ENCODE data around the gene IL10RB.
"Not testable (repeated sequence)": the region's sequence is repeated elsewhere in the genome, so short reads cannot be mapped to it uniquely, and the experiment has no call there.

IL10RB gene

DNA sequence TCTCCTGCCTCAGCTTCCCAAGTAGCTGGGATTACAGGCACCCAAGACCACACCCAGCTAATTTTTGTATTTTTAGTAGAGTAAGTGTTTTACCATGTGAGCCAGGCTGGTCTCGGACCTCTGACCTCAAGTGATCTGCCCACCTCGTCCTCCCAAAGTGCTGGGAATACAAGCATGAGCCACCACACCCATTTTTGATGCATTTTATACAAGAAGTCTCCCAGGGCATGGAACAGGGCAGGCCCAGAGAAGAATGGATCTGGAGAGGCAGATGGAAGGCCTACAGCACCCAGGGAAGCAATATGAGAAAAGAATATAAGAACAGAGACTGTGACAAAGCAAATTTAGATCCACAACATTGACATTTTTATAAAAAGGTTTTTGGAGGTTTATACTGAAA, 39.8 kb downstream of the IL10RB start:
- no peak for DNase-seq

DNA sequence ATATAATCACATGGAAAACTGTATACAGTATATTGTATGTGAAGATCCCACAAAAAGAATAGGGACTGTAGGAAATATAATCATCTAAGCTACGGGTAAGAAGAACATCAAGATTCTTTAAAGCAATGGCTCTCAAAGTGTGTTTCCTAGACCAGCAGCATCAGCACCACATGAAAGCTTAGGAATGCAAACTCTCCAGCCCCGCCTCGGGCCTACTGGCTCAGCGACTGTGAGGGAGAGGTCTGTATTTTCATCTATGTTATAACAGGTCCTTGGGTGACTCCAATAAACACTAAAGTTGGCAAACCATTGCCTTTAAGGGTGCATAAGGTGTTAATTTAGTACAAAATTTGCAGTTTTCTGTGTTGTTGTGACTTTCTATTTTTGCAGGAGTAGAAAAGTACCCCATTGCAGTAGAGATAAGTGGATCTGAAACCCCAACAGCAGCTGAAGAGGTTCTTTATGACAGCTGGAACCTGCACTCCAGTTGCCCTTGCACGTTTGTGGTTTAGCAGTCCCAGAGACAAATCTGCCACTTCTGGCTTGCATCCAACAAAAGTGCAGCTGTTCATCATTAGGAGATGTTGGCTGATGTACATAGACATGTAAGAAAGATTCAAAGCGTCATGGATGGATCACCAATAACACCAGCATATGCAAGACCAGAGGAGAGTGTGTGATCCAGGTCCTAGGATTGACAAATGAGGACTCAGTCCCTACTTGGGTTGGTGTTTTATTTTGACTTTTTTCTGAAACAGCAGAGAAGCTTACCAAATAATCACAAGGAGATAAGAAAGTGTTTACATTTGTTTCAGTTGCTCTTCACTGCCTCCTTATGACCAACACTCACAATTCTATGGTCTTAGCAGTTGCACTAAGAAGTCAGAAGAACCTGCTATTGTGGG, 42.7 kb downstream of the IL10RB start:
- DNase-seq, result peak; percentile 70

DNA sequence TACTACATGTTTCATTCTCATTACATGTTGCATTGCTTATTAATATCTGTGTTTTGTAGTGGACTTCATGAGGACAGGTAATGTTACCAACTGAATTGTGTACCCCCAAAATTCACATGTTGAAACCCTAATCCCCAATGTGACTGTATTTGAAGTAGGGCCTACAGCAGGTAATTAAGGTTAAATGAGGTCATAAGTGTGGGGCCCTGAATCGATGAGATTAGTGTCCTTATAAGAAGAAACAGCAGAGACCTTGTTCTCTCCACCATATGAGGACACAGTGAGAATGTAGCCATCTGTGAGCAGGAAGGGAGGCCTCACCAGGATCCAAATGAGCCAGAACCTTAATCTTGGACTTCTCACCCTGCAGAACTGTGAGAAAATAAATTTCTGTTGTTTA, 43.6 kb downstream of the IL10RB start:
- DNase-seq, result no peak

DNA sequence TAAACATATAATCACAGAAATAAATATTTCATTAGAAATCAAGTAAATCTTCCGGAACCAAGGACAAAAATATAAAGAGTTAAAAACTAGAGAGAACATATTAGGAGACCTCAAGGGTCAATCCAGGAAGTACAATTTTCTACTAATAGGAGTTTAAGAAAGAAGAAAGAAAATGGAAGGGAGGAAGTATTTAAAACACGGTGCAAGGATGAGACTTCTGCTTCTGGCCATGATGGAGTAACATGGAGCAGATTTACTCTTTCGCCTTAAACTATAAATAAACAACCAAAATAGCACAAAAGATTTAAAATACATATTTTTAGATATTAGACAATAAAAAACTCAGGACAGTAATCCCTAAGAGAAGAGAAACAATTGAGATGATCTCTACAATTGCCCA, 46.0 kb downstream of the IL10RB start:
- DNase-seq, result no peak

DNA sequence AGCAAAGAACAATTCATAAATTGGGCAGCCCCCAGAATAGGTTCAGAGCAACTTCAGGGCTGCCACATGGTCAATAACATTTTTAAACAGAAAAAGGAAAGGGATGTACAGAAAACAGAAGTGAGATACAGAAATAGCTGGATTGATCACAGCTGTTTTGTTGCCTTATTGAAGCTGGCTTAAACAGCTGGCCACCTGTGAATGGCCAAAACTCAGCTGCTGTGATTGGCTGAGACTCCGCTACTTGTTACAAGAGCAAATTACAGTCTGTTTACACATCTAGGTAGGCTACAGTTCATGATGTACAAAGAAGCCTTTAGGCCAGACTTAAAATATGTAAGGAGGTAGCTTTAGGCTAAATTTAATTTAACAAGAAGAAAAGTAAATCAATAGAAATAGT, 47.0 kb downstream of the IL10RB start:
- no peak for DNase-seq

DNA sequence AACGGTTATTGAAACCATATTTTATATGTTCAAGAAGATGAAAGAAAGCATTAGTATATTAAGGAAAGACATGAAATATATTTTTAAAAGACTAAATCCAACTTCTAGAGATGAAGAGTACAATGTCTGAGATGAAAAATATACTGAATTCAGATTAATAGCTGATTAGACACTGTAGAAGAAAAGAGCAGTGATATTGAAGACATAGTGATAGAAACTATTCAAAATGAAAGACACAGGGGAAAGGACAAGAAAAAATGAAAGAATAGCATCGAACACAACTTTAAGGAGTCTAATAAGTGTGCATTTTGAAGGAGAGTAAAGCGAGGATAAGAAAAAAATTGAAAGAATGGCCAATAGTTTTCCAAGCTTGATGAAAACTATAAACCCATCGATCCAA, 47.4 kb downstream of the IL10RB start:
- no peak for DNase-seq

DNA sequence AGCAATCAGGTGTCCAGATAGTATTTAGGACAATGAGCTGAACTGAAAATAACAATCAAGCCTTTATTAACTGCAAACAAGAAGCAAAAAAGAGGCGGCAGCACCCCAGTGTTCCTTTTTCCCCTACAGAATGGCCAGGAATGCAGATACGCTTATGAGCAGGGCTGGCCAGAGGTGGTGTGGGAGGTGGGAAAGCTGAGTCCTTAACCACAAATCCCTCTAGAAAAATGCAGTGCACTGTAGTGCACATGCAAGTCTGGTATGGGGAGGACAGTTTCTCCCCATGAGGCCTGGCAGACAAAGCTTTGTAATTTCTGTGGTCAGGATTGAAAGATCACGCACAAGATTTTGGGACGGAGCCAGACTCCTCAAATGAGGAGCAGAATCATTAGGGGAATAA, 47.9 kb downstream of the IL10RB start:
- DNase-seq, result no peak

DNA sequence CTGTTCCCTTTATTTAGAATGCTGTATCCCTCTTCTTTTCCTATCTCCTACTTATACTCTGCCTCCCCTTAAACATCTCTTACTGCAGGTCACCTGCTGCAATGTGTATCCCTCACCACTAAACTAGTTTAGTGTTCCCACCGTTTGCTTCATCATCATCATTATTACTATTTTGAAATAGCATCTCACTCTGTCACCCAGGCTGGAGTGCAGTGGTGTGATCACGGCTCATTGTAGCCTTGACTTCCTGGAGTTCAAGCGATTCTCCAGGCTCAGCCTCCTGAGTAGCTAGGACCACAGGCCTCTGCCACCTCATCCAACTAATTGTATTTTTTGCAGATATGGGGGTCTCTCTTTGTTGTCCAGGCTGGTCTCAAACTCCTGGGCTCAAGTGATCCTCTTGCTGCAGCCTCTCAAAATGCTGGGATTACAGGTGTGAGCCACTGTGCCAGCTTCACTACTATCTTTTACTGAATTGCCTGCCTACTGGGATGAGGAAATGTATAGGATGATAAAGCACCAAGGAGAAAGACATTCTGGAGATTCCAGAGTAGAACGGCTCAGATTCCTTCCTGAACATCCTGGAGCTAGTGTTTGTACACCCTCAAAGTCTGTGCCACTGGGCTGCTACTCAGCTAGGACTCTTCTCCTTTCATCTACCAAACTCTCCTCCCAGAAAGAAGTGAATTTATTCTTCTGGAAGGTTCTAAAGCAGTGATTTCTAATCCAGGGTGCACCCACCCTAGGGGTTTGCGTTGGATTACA, 50.0 kb downstream of the IL10RB start:
- no peak for DNase-seq

DNA sequence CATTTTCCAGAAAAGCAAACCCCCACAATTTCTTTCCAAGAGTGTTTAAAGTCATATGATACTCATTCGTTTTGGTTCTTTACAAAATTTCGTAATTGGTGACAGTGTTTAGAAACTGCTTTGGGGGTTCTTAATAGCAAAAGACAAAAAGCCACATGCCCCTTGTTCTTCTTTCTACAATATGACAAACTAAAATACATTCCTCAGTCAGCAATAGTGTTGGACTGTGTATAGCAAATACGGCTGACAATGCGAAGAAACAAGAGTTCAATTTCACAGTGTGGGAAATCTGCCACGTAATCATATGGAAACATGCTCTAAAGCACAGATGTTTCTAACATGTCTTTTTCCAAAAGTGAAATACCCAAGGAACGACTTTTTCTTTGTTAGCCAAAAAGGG, 51.0 kb downstream of the IL10RB start:
- no peak for DNase-seq

DNA sequence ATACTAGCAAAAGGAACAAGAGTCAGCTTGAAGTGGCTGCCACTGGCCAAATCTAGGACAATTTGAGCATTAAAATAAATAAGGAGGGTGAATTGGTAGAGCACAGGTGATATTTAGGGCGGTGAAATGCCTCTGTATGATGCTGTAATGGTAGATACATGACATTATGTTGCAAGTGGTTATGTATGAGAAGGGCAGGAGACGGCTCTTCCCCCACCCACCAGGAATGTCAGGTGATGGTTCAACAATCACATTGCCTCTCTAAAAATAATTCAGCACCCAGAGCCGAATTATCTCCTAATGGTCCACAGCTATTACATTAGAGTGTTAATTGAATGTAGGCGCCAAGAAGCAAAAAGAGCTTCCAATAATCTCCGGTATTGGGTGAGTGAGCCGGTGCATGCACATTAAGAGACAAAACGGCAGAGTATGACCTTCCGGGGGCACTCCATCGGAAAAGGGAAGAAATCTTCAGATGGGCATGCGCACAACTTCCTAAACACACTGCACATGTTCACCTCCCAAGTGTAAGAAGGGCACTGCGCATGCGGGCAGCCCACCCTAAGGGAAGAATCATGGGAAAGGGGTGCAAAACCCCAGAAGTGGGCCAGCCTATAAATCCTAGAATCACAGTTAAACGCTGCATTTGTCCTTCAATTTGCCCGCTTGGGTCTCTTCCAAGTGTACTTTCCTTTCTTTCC, 51.8 kb downstream of the IL10RB start:
- DNase-seq, result no peak

DNA sequence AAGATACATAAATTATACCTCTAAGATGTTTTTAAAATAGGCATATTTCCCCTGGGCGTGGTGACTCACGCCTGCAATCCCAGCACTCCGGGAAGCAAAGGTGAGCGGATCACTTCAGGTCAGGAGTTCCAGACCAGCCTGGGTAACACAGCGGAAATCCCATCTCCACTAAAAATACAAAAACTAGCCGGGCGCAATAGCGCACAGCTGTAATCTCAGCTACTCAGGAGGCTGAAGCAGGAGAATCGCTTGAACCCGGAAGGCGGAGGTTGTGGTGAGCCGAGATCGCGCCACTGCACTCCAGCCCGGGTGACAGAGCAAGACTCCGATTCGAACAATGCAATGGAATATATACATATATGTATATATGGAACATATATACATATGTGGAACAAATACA, 54.8 kb downstream of the IL10RB start:
- not testable (repeated sequence) for DNase-seq

DNA sequence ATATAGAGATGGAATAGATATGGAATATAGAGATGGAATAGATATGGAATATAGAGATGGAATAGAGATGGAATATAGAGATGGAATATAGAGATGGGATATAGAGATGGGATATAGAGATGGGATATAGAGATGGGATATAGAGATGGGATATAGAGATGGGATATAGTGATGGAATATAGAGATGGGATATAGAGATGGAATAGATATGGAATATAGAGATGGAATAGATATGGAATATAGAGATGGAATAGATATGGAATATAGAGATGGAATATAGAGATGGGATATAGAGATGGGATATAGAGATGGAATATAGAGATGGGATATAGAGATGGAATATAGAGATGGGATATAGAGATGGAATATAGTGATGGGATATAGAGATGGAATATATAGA, 57.4 kb downstream of the IL10RB start:
- DNase-seq, result not testable (repeated sequence)

DNA sequence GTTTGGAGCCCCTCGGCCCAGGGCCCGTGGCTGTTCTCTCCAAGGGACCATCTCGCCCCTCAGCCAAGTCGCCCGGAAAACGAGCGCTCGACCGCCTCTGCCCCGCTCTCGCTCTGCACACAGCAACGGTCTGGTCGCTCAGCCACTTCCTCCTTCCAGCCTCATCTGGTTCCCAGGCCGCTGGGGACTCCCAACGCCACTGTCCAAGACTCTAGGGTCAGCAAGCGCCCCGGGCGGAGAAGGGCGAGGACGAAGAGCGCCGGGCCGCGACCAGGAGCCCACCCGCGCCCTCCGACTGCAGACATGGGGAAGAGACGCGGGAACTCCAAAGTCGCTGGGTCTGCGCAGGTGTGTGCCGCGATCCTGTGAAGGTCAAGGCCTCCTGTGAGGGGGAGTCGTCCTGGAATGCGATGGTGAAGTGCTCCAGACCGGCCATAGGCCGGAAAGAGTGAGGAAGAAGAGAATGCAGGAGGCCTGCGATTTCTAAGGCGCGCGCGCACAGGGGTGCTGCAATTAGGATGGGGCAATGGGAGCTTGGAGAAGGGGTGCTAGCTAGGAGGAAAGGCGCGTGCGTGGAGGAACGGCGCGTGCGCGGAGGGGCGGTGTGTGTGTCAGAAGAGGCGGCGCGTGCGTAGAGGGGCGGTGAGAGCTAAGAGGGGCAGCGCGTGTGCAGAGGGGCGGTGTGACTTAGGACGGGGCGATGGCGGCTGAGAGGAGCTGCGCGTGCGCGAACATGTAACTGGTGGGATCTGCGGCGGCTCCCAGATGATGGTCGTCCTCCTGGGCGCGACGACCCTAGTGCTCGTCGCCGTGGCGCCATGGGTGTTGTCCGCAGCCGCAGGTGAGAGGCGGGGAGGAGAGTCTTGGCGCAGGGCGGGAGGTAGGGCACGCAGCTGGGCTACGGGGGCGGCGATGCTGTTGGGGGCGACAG, 58.4 kb downstream of the IL10RB start, which contains the start of gene IFNAR1:
Gene IFNAR1 (plus strand): TSS at position 680 of the 931 bp plus-strand sequence. CDS start 86 bp downstream, at position 766.
- peak; percentile 99 for DNase-seq

DNA sequence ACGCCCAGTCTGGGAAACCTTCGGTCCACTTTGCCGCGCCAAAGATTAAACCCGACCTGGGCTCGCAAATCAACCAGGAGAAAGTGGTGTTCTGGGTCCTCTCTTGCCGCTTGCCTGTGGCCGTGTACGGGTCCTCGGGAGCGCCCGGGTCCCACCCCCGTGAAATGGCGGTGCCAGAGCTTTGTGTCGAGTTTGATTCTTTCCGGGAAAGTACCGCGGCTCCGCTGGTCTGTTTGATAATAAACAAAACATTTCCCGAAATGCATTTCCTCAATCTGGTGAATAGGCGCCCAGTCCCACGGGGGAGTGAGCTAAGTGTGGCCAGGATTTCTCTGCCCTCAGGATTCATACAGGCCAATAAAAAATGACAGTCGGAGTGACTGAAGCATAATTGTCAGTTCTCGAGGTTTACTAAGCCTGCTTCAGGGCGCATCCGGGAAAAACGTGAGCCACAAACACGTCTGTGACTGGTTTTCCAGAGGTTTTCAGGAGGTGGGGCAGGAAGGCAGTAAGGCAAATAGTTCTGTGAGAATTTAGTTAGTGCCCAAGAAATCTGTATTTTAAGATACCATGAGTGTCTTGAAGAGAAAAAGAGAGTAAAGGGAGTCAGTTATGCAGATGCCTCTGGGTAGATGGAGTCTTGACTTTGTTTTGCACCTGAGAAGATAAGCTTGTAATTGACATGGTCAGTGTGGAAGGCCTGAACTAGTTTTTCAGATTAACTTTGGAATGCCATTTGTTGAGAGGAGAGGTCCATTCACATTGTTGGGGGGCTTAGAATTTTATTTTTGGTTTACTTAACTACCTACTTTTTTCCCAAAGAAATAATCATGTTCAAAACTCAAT, 59.3 kb downstream of the IL10RB start:
- DNase-seq, result peak; percentile 82

DNA sequence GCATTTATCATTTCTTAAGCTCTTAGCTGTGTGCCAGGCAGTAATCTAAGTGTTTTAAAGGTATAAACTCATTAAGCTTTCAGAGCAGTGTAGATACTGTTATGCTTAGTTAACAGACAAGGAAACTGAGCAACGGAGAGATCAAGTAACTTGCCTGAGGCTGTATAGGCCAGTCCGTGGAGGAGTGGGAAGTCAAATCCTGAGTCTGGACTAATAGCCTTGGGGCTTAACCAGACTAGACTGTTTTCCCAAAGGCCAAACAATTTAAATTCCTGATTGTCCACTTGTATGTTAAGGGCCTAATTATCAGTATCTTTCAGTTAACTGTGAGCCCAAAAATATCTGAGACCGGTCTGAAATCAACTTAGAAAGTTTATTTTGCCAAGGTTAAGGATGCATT, 61.2 kb downstream of the IL10RB start:
- DNase-seq, result no peak

DNA sequence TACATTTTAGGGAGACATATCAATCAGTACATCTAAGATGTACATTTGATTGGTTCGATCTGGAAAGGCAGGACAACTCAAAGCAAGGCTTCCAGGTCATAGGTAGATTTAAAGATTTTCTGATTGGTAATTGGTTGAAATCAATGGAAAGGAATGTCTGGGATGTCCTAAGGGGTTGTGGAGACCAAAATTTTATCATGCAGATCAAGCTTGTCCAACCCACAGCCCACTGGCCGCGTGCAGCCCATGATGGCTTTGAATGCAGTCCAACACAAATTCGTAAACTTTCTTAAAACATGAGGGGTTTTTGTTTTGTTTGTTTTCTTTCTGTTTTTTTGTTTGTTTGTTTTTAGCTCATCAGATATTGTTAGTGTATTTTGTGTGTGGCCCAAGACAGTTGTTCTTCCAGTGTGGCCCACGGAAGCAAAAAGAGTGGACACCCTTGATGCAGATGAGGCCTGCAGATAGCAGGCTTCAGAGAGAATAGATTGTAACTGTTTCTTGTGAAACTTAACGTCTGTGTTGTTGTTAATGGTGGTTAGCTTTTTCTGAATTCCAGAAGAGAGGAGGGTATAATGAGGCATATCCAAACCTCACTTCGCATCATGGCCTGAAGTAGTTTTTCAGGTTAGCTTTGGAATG, 61.7 kb downstream of the IL10RB start:
- DNase-seq, result no peak

DNA sequence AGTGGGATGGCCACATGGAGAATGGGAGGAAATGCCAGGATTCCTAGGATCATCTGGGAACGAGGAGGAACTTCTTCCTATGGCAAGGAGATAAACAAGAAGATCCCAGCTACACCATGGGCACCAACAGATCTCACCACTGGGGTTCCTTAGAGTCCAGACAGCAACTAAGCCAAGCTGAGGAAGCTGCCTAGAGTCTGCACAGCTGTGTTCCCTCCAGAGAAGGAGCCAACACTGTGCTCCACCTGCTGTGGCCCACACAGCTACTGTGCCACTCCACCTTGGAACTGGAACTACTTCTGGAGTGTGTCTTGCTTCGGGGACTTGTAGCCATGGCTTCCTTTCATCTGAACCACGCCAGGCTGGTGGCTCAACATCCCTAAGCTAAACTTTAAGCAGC, 64.6 kb downstream of the IL10RB start:
- DNase-seq, result no peak

DNA sequence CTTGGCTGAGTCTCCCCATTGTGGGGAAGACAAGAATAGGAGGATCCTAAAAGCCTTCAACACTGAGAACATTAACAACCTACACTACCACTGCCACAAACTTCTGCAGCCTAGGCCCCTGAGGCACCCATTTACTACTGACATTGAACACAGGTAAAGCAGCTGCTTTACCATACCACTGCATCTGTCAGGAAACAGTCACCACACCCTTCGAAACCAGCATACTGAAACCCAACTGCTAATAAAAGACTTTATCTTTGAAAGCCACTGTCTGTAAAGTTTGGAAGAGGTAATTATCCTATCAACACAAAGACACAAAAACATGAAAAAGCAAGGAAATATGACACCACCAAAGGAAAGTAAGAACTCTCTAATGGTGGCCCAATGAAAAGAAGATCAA, 66.0 kb downstream of the IL10RB start:
- DNase-seq, result no peak

DNA sequence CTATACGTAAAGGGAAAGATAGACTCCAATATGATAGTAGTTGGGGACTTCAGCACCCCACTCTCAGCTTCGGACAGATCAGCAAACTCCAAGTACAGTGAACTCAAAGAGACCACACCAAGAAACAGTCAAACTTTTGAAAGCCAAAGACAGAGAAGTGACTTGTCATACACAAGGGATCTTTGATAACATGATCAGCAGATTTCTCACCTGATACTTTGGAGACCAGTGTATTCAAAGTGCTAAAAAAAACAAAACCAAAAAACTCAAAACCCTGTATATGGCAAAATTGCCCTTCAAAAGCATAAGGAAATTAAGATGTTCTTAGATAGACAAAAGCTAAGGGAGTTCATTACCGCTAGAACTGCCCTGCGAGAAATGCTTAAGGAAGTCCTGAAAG, 68.0 kb downstream of the IL10RB start:
- no peak for DNase-seq

DNA sequence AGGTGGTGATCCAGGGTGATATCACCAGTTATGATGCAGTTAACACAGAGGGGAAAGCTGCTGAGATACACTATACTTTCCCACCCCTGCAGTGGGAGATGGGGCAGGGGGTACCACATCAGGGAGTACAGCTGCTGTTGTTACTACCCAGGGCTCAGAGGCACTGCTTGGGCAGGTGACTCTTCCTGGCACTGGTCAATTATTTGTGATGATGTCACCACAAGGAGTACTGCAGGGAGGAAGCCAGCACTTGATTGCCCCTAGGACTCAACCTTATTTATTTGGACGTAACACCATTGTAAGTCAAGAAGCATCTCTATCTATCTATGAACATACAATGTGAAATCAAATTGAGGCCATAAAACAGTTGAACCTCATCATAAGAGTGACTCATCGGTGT, 68.7 kb downstream of the IL10RB start:
- DNase-seq, result no peak

DNA sequence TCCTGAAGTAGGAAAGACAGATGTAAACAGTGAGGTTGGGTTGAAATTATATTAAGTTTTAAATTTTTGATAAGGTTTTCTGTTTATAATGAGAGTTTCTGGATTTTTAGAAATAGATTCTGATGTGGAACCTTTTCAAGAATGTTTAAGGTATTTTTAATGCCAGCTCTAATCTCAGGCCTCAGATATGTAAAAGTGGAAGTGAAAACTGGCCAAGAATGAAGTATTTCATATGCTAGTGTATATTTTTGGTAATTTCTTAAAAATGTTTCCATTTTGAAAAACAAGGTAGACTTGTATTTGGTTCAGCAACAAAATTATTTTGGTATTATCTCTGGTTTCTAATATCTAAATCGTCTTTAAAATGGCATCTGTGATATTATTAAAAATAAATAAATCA, 73.0 kb downstream of the IL10RB start:
- DNase-seq, result no peak
